AG20443 (cell line): ENCODE results near the gene BRINP1.

Experiments
- DNase-seq: peaks from one replicate; pipeline ENCODE4 v3.0.0; 2012; ENCODE audit warnings: low spot score, mixed read lengths

Gene BRINP1, protein sequence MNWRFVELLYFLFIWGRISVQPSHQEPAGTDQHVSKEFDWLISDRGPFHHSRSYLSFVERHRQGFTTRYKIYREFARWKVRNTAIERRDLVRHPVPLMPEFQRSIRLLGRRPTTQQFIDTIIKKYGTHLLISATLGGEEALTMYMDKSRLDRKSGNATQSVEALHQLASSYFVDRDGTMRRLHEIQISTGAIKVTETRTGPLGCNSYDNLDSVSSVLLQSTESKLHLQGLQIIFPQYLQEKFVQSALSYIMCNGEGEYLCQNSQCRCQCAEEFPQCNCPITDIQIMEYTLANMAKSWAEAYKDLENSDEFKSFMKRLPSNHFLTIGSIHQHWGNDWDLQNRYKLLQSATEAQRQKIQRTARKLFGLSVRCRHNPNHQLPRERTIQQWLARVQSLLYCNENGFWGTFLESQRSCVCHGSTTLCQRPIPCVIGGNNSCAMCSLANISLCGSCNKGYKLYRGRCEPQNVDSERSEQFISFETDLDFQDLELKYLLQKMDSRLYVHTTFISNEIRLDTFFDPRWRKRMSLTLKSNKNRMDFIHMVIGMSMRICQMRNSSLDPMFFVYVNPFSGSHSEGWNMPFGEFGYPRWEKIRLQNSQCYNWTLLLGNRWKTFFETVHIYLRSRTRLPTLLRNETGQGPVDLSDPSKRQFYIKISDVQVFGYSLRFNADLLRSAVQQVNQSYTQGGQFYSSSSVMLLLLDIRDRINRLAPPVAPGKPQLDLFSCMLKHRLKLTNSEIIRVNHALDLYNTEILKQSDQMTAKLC

DNA sequence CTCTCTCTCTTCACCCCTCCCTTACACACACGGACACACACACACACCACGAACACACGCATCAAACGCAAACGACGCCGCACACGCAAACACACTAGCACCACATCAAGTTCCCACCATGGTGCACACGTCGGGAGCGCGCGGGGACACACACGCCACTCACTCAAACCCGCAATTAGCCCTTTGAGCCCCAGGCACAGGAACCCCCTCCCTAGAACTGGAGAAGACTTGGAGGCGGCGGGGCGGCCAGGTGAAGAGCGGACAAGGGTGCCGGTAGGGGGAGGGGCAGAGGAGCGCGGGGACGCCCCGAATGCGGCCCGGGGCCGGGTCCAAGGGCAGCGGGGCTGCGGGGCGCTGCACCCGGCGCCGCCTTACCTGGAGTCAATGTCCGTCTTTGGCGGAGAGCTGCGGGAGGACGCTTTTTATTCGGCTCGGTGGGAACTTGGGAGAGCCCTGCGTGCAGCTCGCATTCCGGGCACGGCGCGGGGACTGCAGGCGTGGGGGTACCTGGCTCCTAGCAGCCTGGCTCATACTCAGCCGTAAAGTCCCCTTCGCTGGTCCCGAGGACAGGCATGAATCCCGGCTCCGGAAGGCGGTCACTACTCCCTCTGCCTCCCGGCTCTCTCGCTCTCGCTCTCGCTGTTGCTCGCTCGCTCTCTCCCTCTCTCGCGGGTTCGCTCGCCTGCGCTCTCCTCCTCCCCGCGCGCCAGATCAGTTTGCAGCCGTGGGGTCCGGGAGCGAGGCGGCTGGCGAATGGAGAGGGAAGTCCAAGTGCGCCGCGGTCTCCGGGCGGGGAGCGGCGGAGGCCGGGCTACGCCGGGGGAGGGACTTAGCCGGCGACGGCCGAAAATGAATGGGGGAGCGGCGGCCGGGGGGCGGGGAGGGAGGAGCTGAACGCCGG is at the start of gene BRINP1:
Gene BRINP1, minus strand, starts transcription at position 755 of the 901 bp plus-strand sequence. CDS start 56,080 bp downstream, outside the sequence.
- peak; percentile 73 for DNase-seq

DNA sequence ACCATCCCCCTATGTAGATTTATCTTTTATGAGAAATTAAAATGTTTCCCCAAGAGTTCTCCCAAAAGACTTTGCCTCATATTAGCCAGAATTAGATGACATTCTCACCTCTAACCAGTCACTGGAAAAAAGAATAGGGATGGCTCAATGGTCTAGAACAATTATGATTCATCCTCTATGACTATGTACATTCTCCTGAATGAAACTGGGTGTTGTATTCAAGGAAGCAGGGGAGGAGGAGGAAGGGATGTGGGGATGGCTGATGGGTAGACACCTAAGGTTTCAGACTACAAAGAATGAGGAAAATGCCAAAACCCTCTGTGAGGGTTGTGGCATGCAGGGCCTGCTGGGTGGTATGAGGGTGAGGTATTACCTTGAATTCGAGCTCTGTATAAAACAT is 49.5 kb upstream of the BRINP1 start:
- no peak for DNase-seq

DNA sequence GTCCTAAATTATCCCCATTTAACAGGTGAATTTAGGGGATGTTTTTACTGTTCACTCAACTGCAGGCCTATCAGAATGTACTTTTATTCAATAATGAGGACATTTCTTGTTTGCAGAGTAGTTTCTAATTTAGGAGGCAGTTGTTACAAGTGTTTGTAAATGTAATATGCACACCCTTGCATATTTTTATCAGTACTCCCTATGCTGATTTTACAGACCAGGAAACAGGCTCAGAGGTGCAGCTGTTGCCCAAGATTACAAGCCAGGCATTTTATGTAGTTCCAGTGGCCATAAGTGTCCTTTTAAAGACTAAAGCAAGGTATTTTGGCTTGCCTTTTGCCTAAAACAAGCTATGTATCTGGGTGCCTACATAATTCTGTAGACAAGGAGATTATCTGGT is 47.6 kb upstream of the BRINP1 start:
- no peak for DNase-seq

DNA sequence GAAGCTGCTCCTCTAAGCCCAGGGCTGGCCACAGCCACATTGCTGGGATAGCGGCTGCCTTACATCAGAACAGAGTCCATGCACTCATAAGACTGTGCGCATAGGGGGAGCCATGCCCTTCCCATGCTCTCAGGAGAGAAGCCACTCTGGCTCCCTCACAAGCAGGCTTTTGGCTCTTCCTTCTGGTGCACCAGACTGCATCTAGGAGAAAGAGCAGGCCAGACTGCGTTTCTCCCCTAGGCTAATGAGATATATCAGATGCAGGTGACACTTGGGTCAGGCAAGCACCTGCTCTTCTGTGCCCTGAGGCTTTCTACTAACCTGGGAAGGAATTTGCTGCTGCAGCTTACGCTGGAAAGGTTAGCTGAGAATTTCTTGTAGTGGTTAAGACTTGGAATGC is 43.2 kb upstream of the BRINP1 start:
- no peak for DNase-seq

DNA sequence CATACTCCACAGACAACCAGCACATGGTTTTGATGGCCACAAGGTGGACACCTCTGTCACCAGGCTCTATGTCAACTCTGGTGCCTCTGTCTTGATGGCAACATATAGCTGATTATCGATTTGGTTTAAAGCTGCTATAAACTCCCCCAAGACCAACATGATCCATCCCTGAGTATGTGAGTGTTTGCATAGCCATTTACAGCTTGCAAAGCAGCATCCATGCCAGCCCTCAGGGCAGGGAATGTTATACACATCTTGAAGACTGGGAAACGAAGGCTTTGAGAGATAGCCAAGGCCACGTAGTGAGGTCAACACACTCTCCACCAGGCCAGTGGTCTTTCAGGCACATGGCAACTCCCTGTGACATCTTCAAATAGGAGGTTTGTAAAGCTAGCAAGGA is 40.3 kb upstream of the BRINP1 start:
- DNase-seq: no peak

DNA sequence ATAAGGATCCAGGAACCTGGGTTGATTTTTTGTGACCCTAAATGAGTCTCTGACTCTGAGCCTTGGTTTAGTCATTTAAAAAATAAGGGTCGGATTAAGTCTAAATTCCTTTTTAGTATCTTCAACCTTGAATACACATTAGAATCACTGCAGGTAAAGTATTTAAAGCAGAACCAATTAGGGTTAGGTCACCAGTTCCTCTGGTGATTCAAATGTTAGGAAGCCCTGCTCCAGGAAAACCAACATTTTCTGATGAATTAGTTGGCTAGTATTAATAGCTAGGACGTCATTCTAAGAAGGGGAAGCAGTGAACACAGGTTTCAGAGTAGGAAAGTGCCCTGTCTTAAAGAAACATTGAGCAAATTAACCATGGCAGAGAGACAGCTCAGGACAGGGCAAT is 31.4 kb upstream of the BRINP1 start:
- DNase-seq: no peak

DNA sequence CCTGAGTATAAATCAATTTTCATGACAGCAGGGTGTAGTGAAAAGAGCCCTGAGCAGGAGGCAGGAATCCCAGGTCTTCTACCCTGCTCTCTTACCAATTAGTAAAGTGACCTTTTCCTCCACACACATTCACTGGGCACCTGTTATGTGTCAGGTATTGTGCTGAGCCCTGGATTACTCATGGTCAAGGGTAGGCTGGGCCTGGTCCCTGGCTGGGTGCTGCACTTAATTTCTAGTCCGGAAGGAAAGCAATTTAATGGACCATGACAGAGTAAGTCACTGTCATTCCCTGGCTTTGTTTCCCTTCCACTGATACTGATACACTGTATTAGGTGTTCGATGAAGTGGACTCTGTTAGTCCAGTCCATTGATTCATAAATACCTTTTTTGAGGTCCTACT is 29.1 kb upstream of the BRINP1 start:
- no peak for DNase-seq

DNA sequence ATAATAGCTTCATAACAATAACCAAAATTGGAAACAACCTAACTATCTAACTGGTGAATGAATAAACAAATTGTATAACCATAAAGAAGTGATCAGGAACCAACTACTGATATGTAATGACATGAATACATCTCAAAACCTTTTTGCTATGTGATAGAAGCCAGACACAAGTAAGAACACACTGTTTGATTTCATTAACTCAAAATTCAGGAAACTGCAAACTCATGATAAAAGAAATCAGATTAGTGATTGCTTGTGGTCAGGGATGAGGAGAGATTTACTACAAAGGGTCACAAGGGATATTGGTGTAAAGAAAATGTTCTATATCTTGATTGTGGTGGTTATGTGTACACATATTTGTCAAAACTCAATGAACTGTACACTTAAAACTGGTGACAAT is 22.6 kb upstream of the BRINP1 start:
- no peak for DNase-seq

DNA sequence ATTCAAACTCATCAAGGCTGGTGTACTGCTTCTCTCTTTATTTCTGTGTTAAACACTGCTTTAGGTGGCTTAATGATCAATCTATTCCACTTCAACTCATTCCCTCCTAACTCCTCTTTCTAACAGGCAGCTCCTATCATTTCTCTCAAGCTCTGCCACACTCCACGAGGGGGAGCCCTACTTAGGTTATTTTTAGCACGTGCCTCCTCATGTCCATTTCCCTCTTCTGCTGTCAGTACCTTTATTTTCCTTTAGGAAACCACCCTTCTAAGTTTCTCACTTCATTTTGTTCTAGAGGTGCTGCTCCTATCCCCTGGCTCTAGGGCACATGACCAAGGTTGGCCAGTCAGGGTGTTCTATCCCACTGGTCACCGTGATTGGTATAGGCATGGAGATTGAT is 6.7 kb upstream of the BRINP1 start:
- DNase-seq: peak; percentile 32

DNA sequence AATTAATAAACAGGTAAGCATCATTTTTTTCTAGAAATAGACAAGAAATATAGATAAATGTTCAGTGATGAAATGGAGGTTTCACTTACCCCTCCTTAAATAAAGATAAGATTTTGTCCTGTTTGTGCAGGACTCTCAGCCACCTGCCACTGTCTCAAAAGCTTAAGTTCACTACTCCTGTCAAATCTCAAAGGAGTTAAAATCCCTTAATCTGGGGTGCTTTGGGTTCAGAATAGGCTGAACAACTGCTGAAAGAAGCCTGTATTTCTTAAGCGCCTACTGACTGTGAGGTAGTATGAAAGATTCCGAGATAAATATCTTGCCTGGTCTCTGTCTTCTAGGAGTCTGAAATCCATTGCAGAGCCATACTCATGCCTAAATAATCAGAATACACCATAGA is 3.7 kb upstream of the BRINP1 start:
- no peak for DNase-seq

DNA sequence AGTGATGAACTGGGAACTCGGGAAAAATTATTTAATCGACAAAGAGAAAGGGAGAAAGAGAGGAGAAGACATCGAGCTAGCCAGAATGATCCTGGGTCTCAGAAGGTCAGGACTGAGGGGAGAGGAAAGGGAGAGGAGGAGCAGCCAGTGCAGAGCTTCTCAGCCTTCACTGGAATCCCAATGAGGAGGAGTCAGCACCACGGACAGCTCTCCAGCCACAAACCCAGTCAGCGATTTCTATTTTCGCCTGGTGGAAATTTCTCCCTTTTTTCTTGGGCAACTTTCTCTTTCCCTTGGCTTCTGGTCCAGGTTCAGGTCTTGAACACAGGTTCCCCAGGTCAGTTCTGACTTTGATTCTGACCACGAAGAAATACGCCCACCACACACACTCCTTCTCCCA is 1.6 kb upstream of the BRINP1 start:
- peak; percentile 79 for DNase-seq

DNA sequence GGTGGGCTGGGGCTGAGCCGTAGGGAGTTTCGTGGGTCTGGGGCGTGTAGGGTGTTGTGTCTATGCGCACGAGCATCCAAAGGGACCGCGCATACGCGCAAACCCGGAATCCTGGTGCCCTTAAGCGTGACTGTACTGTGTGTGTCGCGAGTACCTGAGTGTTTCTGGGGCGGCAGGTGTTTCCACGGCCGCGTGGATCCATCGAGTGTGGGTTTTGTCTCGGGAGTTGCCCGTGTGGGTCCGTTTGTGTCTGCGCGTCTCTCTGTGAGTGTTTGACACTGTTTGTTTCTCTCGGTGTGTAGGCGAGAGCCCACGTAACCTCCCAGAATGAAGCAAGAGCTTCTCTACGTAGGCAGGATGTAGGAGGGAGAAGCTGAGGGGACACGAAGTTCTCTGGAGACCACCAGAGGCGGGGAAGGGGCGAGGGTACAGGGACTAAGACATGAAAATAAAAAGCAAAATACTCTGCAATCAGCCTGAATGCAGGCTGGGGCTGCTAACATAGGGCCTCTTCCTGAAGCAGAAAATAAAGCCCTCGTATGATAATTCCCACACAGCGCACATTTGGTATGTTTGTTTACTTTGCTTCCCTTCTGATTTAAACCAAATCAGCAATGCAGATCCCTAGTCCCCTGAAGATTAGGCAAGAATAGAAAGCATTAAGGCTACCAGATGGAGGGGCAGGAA is 588 bp upstream of the BRINP1 start:
- DNase-seq: no peak

DNA sequence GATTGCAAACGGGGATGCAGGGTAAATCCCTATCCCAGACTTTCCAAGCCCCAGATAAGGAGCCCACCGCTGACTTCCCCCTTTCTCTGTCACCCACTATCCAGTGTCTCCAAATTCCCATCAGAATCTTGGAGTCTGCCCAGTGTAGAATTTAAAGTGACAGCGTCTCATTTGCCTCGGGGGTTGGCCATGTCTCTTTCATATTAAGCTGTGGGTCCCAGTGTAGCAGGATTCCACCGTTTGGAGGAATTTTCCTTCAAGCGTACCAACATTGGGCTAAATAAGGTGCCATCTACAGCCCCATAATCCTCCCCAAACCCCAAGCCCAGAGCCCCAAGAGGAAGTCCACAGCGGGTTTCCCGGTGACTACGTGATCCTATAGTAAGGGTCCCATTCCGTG is 1.1 kb downstream of the BRINP1 start:
- DNase-seq: no peak

DNA sequence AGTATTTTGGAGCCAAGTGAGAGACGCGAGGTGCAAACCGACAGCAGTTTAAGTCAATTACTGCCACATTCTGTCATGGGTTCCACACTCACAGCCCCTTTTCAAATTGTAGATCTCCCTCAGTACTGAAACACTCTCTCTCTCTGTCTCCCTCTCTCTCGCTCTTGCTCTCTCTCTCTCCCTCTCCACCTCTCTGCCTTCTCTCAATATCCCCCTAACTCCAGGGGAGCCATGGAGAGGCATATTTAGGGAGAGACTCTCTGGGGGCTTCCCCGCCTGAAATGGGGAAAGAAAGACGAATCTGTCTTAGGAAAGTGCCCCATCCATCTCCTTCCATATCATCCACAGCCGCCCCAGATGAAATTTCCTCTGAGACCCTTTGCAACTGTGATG is 1.6 kb downstream of the BRINP1 start:
- DNase-seq: no peak

DNA sequence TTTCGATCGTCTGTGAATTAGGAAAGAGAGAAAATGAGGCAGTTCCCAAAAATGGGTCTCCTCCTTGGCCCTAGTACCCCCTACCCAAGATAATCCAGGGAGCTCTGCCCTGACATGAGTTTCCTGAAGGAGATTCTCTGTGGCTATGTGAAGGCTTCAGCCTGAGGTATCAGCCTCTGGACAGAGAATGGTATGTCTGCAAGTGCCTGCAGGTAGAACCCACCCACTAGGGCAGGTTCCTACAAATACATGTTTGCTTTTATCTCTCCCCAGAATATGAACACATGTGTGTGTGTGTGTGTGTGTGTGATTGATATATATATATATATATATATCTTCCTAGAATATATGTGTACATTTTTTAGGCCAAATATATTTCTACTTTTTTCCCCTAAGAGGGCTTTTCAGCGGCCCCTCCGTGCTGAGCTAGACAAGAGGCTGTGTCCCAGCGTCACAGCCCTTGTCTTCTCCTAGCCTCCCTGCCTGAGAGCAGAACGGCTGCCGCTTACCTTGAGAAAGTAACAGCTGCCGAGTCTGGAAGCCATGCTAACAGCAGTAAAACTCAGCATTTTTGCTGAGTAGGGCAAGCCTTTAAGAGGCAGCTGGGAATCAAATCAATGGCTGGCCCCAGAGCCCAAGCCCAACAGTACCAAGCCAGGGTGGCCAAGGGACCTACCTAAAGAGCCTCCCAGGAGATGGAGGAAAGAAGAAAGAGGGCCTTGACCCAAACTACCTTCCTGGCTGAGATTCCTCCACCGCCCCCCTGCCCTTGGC is 2.1 kb downstream of the BRINP1 start:
- no peak for DNase-seq

DNA sequence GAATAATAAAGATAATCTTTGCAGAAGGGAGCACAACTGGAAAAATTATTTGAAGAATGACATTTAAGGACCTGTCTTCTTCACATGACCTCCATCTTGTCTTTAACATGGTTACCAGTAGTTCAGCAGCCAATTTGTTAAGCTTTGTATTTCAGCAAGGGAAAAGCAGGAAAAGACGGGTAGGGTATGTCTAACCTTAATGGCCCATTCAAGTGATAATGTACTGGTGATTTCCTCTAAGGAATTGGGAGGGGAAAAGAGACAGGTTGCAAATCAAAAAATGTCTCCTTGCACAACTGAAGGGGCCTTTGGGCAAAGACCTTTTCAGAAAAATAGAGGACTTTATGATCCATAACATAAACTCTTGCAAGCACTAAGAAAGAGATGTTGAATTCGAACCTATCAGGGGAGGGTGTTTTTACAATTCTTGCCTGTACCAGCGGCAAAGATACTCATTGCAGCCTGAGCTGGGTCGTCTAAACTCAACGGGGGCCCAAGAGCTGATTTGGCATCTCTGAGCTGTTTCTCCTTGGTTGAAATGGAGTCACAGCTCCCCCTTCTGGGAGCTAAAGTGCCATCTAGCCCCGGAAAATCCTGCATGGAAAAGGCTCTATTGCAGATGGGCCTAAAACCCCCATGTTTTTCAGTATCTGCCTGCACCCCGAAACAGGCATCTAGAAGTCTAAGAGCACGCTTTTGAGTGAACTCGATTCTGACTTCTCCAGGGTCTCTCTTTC is 3.8 kb downstream of the BRINP1 start:
- DNase-seq: peak; percentile 59

DNA sequence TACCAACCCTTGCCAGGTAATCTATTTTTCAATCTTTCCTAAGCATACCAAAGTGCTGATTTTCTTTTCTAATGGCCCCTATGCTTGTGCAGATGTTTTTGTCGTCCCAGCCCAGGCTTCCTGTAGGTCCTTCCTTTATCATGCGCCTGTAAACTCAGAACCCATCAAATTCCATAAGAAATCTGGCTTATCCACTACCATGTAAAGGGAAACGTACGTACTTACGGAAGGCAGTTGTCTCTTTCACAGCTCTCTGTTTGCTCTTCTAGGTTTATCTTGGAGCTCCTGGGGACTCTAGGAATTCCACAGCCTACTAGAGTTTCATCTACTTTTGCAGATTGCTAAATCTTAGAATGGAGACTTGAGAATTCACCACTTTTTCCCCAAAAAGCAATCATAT is 9.0 kb downstream of the BRINP1 start:
- DNase-seq: no peak

DNA sequence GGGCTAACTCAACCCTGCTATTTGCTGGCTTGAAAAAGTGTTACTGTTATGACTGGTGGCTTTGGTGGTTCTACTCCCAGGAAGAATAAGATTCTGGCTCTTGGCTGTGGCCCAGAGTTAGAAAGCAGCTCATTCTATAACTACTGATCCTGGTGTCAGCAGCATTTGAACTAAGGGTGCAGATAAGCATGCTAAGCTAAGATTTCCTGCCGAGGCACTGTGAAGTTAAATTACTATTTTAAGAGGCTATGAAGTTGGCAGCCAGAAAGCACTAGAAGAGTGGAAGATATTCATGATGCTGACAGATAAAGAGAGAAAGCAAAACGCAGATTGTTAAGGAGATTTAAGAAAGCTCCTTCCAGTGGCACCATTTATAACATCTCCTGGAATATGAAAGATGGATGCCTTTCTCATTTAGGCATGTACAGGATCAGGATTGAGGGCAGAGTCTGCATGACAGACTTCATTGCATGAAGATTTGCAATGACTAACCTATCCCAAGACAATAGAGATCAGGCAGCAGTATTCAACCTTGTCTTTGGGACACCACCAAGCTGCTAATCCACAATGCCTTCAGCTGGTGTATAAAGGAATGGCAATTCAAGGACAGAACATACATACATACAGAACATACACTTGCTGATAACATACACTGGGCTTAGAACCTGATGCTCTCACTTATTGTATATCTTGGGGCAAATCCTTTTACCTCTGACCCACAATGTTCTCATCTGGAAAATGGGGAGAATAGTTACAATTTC is 11.7 kb downstream of the BRINP1 start:
- no peak for DNase-seq

DNA sequence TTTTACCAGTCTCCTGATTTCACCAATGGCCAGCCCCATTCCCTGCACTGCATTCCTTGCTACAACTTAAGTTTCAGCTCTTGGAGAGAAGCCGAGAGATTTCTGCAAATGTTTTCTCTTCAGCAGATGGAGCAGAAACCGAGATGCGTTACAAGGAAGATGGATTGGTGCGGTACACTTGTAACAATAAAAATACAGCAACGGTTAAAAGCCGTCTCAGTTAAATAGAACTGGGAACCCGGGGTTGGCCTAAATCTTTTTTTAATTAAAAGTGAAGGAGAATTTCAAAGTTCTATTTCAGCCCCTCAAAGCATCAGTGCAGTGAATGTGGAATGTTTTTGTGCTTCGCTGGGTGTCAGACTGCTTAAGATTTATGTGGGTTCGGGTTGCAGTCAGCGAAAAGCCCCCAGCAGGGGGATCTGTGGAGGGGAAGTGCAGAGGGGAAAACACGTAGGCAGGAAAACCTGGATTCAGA is 19.8 kb downstream of the BRINP1 start:
- peak; percentile 19 for DNase-seq
